HG03457 (cell line): Measurements from ENCODE around the gene PRICKLE2.
A peak's percentile ranks its signal among the peaks of the same experiment; 100 is the strongest.

ENCODE experiments used
- ATAC-seq: cut with Tn5 transposase; IDR thresholded peaks from one replicate; pipeline ENCODE4 v1.9.1; 2021; ENCODE audit warnings: moderate number of reproducible peaks; ENCODE audit not compliant: unreplicated experiment

Gene PRICKLE2

GRCh38 chr3:64224826-64225610 lies at the start of gene PRICKLE2:
Gene PRICKLE2 (minus strand): TSS chr3:64225466. CDS start chr3:64198927, 26,539 bp downstream.
- peak; percentile 79 for ATAC-seq

DNA sequence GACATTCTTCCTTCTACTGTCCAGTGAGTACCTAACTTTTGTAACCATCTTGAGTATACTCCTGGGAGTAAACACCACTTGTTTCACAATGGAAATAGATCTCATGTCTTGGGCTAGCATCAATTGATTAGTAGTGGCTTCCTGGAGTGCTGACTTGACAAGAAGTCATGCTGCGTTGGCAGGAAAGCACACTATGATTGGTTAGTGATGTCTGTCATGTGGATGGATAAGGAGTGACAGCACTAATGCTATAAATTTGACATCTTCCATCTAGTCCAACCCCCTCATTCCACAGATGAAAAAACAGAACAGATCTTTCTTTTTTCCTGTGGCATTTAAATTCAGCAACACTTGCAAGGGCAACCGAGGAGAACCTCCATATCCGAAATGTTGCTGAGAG lies 47.6 kb upstream of the PRICKLE2 start:
- no peak for ATAC-seq

- ATAC-seq, result no peak
Observed at GRCh38 chr3:64272271-64272670, 47.0 kb upstream of the PRICKLE2 start.

DNA sequence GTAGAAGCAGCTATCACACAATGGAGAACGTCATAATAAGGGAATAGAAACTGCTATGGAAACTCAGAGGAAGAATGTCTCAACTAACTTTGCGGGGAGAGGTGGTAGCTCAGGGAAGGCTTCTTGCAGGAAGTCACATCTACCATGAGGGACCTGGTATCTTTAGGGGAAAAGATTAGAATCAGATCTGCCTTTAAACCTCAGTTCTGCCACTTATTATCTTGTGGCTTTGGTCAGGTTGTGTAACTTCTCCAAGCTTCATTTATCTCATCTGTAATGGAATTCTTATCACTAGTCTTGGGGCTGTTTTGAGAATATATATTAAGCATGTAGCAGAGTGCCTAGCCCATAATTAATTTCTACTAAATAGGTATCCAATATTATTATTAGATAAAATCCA lies 46.4 kb upstream of the PRICKLE2 start:
- ATAC-seq, result no peak

GRCh38 chr3:64270866-64271260 lies 45.6 kb upstream of the PRICKLE2 start:
- no peak for ATAC-seq

DNA sequence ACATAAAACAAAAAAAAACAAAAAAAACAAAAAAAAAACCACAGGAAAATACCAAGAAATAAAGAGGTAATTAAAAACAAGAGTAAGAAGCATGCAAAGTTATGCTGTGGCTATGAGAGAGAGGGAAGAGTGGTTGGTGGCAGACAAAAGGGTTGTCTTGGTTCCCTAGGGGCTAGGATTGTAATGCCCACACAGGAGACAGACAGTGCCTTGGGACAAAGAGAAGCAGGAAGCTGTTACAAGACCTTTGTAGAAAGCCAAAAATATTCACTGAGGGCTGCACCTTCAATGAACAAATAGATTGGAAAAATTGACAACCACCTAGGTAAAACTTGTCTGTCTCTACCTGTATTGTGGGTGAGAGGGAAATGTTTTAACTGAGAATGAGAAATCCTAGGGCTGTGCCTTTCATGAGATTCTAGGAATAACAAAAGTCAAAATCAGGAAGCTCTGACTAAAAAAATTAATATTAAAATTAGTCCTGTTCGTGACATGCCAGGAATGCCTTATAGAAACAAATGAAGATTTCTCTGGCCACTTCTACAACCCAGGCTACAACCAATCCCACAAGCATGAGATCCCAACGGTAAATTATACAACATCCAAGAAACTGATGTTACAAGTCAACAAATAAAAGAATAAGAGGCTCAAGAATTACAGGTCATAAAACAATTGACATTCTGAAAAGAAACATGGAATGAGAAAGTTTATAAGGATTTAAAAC lies 45.0 kb upstream of the PRICKLE2 start:
- ATAC-seq, result no peak

DNA sequence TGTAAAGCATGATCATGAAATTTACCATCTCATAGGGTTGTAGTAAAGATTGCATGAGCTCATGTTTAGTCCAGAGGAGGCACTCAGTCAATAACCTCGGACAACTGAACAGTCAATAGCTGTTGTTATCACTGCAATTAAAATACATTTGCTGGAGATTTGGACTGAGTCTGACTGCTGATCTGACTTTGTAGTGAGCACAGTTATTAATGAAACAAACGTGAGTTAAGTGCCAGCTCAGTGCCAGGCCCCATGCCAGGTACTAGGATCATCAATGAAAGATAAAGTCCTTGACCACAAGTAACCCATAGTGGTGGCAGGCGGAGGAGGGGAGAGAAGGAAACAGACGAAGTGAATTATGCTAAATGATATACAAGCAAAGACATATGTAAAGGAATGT lies 43.7 kb upstream of the PRICKLE2 start:
- ATAC-seq, result no peak

DNA sequence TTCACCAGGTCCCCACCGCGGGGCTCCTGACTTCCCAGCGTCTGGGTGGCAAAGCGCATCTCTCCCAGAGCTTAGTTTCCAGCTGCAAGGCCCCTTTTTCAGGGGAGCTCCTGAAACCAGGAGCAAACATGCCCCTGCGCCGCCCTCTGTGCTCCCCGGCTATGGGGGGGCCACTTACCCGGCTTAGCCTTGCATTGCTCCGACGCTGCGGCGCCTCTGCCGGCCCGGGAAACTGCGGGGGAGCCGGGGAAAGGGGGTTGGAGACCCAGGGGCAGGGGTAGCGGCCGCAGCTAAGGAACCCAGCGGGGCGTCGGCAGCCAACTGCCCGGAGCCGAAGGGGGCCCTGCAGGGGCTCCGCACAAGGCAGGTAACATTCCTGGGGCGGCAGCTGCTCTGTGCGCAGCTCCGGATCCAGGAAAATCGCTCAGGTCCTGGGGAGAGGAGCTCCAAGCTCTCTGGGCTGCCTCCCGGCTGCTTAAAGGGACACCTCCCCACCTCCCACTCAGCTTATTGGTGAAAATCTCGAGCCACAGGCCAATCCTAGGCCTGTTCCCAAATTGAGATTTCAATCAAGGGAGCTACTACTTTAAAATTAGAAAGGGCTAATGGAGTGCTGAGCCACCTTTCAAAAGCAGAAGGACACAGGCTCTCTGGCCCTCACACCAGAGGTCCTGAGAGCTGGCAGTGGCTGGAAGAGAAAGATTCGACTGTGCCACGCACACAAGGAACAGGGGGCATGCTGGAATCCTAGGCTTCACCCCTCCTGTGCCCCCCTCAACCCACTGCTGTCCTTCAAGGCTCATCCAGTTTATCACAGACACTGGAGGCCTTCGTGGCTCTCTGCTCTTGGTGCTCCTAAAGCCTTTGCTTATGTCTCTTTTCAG lies 42.7 kb upstream of the PRICKLE2 start:
- ATAC-seq, result no peak

DNA sequence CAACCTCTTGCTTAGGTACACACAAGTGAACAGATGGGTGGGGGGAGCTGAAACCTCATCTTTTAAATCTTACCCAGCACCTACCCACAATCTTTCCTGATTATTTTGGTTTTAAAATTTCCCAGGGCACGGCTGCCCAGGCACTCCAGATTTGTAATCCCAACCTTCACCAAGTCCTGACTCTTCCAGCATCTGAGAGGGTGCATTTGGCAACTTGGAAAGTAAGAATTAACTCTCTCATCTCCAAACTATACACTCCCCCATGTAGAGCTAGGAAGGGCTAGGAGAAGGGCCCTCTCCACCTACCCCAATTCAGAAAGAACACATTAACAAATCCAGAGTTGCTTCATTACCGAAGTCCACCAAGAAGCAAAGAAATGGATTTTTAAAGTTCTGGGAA lies 41.7 kb upstream of the PRICKLE2 start:
- no peak for ATAC-seq

DNA sequence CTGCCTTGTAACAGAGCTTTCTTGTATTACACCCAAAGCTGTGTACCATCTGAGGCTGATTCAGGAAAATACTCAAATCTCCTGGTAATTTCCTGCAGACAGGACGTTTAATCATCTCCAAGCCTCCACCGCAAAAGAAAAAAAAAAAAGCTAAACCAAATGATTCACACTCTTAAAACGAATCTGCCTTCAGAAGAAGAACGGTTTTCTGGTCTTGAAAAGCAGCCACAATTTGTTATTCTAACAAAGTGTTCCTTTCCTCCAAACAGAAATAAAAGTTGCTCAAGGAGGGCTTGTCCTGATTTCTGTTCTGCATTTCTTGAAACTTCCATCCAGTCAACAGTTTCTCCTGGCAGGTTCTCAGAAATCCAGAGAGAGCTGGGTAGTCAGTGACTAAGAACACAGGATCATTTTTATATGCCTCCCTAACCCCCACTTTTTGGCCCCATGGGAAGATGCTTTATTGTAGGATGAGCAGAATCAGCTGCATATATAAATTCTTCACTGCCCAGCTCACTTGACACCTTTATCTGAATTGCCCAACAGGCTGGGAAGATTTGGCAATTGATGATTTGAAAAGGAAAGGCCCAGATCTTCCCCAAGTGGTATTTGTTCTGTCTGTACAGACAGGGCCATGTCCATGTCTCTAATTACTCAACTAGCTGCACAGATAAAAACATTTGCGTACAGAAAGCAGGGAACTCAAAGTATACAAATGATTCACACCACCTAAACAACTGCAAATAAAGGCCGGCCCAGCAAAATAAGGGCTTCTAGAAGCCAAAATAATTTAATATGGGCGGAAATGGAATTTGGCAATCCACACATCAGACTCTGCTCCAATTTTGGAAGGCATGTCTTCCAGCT lies 41.0 kb upstream of the PRICKLE2 start:
- no peak for ATAC-seq

DNA sequence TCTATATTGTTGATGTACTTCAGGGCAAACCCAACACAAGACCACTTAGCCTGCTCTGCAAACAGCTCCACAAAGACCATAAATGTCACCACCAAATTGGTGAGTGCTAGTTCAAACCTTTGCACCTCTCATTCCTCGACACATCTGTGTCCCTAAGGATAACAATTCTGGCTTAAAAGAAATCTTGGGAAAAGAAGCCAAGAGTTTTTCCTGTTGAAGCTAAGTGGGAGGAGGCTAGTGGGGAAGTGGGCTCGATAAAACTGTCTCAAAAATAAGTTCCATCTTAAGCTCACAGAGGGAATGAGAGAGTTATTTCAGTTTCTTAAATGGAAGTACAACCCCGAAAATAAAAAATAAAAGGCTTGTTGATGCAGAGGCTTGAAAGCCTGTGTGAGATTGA lies 40.4 kb upstream of the PRICKLE2 start:
- ATAC-seq, result no peak

DNA sequence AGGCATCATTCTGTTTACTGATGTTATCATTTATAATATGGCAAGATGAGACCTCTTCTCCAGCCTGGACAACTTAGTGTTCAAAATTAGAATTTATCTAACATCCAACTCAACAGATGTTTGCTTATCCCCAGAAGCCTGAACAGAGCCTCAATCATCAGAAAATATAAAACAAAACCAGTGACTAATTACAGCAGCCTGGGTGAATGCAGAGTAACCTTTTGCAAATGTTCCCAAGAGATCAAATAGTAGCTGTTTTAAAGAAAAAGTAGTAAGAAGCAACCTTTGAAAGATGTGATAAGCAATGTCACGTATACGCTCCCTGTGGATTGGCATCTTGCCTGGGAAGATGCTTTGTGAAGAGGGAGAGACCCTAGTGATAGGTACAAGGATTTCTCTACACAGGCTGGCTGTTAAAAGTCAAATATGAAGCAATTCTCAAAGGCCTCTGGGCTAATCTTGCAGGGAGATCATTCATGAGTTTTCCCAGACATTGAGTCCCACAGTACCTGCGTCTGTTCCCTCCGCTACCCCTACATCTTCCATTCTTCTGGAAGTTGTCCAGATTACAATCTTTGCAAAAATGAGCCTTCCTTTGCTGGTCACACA lies 39.3 kb upstream of the PRICKLE2 start:
- no peak for ATAC-seq

- no peak for ATAC-seq
Observed at GRCh38 chr3:64262574-64263114, 37.4 kb upstream of the PRICKLE2 start.

DNA sequence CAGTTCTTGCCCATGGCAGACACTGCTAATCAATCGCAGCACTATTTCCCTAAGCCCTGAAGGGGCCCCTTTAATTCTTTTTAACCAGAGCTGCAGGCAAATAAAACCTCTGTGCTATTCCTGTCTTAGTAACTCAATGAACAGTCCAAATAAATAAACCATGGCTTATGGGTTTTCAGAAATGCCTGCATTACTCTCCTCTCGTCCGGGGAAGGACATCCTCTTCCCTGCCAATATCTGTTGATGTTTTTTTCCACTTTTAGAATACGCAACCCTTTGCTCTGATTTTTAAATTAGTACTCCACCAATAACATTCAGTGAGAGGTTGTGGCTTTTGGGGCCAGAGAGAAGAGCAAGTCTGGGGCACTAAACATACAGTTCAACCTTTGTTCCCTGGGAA lies 35.2 kb upstream of the PRICKLE2 start:
- no peak for ATAC-seq

GRCh38 chr3:64259636-64260035 lies 34.4 kb upstream of the PRICKLE2 start:
- no peak for ATAC-seq

- no peak for ATAC-seq
Observed at GRCh38 chr3:64257100-64257755, 32.0 kb upstream of the PRICKLE2 start.

DNA sequence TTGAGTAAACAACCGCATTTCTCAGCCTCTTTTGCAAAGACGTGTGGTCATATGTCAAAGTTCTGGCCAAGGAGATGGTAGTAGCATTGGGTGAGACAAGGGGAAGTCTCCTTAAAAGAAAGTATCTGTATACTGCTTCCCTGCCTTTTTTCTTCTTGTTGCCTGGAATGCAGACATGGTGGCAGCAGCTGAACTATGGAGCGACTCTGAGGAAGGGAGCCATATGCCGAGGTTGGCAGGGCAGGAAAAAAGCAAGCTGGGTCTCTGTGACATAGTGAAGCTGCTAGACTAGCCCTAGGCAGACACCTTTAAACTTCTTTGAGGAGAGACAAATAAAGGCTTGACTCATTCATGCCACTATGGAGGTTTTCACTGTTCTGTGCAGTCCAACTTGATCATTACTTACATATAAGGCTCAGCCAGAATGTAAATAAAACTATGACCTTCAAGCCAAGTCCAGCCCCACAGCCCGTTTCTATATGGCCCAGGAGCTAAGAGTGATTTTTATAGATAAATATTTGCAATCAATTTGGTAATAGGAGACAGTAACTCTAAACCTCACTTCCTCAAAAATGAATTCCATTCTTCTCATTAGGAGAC lies 30.6 kb upstream of the PRICKLE2 start:
- ATAC-seq, result no peak

GRCh38 chr3:64254443-64254842 lies 29.2 kb upstream of the PRICKLE2 start:
- ATAC-seq, result no peak

- no peak for ATAC-seq
Observed at GRCh38 chr3:64253689-64254088, 28.4 kb upstream of the PRICKLE2 start.
